Measurements from ENCODE around the gene FAM13B.

- TF ChIP-seq CTCF (IDR thresholded peaks at IDR 0.05): no peak
- TF ChIP-seq POLR2A (IDR thresholded peaks at IDR 0.05): no peak
- TF ChIP-seq EP300 (IDR thresholded peaks at IDR 0.05; ENCODE audit: low read depth): no peak
- no peak for TF ChIP-seq POLR2AphosphoS5 (IDR thresholded peaks at IDR 0.05)
Measured at GRCh38 chr5:138011991-138012390, 20.9 kb downstream of the FAM13B start.

Data from transverse colon (tissue), 4 donors.